Body of pancreas (tissue), 4 donors: ENCODE results near the gene ACTN1.

Experiments used
- CTCF ChIP-seq, 7 experiments: fragments of 450-650 bp in 4 of 7; fragments of 200-600 bp in 3 of 7; sonication (generic) in 3 of 7; IDR thresholded peaks; one replicate each; pipeline ENCODE4 v1.5.1; 2016 to 2019; ENCODE audit warnings: antibody characterized with exemption in 7 of 7
- POLR2A ChIP-seq, 3 donors: fragments of 450-650 bp; IDR thresholded peaks; one replicate each; pipeline ENCODE4 v1.6.1; 2016; ENCODE audit warnings: antibody characterized with exemption in 3 of 3, mild to moderate bottlenecking in 2 of 3

- no peak for TF ChIP-seq CTCF (IDR thresholded peaks at IDR 0.05)
- TF ChIP-seq POLR2A (IDR thresholded peaks at IDR 0.05): no peak
These were observed 3.5 kb upstream of the ACTN1 start for GRCh38 chr14:68982581-68982980.
